Measurements from ENCODE around the gene IGFBP5. TPM values are rescaled to one million over a fixed set of nuclear protein-coding genes. Genes with fewer than 3 reads are reported as not detected.

The IGFBP5 gene
- total RNA-seq, 2 donors from 2014 or later: 44.6 to 68.2 TPM

DNA sequence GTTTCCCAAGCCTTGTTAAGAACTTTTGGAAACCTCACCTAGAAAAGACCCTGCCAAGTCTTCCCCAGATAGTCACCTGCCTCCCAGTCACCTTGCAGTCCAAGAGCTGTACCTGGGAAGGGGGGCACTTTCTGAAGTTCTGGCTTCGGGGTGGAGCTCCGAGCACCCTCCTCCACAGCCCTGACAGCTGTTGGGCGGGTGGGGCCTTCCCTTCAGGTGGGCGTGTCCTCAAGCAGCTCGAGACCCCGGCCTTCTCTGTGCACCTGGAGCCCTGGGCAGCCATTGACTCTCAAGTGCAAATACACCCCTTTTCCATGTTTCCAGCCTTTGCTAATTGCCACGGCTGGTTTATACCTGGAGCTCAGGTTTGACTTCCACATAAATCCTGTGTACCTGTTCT, 37.0 kb upstream of the IGFBP5 start:
- Histone ChIP-seq H3K4me3 (no peak overlapping the region), H3K36me3 (no peaks in the 10 kb centered on the region), H3K27ac (no peak overlapping the region), H3K9me3 (no peaks in the 10 kb centered on the region), H3K9ac (ENCODE audit: low read depth in 2 of 2, low read length in 2 of 2) (no peak overlapping the region), H3K4me1 (no peaks in the 10 kb centered on the region), H3K27me3 (no peaks in the 10 kb centered on the region)
- DNase-seq: no peak
- TF ChIP-seq, protein P1, sequence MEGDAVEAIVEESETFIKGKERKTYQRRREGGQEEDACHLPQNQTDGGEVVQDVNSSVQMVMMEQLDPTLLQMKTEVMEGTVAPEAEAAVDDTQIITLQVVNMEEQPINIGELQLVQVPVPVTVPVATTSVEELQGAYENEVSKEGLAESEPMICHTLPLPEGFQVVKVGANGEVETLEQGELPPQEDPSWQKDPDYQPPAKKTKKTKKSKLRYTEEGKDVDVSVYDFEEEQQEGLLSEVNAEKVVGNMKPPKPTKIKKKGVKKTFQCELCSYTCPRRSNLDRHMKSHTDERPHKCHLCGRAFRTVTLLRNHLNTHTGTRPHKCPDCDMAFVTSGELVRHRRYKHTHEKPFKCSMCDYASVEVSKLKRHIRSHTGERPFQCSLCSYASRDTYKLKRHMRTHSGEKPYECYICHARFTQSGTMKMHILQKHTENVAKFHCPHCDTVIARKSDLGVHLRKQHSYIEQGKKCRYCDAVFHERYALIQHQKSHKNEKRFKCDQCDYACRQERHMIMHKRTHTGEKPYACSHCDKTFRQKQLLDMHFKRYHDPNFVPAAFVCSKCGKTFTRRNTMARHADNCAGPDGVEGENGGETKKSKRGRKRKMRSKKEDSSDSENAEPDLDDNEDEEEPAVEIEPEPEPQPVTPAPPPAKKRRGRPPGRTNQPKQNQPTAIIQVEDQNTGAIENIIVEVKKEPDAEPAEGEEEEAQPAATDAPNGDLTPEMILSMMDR (IDR thresholded peaks at IDR 0.05): no peak
- intact Hi-C loops (cut with DNase I): no loop called here

DNA sequence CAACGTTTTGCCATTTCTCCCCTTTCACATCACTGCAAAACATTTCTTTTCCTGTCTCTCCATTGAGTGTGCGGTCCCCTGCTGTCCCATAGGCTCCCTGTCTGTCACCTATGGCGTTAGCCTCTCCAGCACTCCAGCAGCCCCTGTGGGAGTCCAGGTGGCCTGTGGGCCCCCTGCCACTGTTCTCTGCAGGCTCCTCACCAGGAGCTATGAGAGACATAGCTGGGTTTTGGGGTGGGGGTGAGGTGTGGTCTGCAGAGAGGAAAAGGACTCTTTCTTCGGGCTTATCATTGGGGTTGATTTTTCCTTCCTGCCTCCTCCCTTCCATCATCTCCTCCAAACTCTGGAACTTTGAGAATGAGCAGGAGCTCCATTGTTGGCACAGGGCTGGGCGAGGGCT, 36.1 kb upstream of the IGFBP5 start:
- Histone ChIP-seq H3K27me3 (no peaks in the 10 kb centered on the region), H3K9me3 (no peaks in the 10 kb centered on the region), H3K9ac (ENCODE audit: low read depth in 2 of 2, low read length in 2 of 2) (no peak overlapping the region), H3K4me3 (no peak overlapping the region), H3K4me1 (no peaks in the 10 kb centered on the region), H3K27ac (no peak overlapping the region), H3K36me3 (no peaks in the 10 kb centered on the region)
- DNase-seq: no peak
- TF ChIP-seq, protein P1 (IDR thresholded peaks at IDR 0.05): no peak
- intact Hi-C loops (cut with DNase I): no loop called here

DNA sequence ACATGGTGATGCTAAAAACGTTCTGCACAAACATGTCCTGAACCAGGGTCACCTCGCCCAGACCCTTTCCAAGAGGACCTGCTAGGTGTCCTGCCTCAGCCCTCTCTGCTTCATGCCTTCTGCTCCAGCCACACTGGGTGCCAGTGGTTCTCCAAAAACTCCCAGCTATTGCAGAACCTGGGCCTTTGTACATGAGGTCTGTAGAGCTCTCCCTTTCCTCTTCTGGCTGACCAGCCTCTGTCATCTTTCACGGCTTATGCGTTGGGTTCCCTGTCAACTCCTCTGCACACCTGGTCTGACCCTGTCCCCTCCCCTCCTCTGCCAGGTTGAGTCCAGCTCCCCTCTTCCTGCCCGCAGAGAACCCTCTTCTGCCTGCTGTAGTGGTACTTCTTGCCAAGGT, 35.5 kb upstream of the IGFBP5 start:
- Histone ChIP-seq H3K27ac (no peak overlapping the region), H3K9me3 (no peaks in the 10 kb centered on the region), H3K36me3 (no peaks in the 10 kb centered on the region), H3K4me3 (no peak overlapping the region), H3K27me3 (no peaks in the 10 kb centered on the region), H3K9ac (ENCODE audit: low read depth in 2 of 2, low read length in 2 of 2) (no peak overlapping the region), H3K4me1 (no peaks in the 10 kb centered on the region)
- TF ChIP-seq, protein P1 (IDR thresholded peaks at IDR 0.05): no peak
- no peak for DNase-seq
- intact Hi-C loops (cut with DNase I): no loop called here

DNA sequence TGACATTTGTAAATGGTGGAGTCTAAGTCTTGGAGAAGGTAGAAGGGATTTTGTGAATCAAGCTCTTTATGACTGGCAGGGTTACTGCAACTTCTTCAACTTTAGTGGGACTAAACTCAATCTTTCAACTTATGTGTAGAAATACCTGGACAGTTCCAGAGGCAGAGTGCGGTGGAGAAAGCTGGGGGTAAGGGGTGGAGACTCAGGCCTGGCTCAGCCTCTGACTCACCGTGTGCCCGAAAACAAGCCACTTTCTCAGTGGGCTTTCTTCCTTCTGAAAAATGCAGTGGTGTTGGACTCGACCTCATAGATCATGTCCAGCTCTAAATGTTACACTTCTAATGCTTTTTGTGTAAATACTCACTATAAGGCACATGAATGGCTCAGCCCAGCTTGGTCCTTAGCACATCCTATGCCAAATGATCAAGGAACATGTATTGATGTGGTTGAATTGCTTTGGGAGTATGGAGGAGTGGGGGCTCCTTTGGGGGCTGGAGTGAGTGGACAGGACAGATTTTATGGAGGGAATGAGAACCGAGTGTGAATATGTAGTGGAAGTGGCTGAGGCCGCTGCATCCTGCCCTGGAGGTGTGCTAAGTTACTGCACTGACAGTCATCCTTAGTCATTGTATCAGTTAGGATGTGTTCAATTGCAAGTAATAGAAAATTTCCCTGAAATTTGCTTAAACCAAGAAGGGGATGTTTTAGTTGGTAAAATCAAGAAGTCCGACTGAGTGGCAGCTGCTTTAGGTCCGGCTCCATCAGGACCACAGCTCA, 32.2 kb upstream of the IGFBP5 start:
- Histone ChIP-seq H3K9me3 (no peaks in the 10 kb centered on the region), H3K36me3 (no peaks in the 10 kb centered on the region), H3K4me3 (no peak overlapping the region), H3K4me1 (no peaks in the 10 kb centered on the region), H3K27ac (no peak overlapping the region), H3K27me3 (no peaks in the 10 kb centered on the region), H3K9ac (ENCODE audit: low read depth in 2 of 2, low read length in 2 of 2) (no peak overlapping the region)
- TF ChIP-seq, protein P1 (IDR thresholded peaks at IDR 0.05): no peak
- no peak for DNase-seq
- intact Hi-C loops (cut with DNase I): no loop called here

DNA sequence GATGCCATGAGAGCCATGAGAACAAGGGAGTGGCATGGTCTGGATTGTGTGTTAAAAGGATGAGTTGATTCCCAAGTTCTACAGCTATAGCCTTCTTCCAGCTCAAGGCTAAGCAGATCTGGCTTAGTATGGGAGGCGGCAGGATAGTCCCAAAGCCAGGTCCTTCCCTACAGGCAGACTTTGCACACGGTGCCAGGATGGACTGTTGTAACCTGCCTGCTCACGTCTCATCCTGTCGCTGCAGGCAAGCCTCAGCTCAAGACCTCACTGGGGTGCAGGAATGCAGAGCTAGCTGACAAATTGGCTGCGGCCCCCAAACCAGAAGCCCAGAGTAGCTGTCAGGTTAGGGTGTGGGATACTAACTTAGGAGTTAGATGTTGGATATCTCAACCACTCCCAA, 28.8 kb upstream of the IGFBP5 start:
- Histone ChIP-seq H3K9ac (ENCODE audit: low read depth in 2 of 2, low read length in 2 of 2) (no peak overlapping the region), H3K27me3 (no peaks in the 10 kb centered on the region), H3K4me3 (no peak overlapping the region), H3K27ac (no peak overlapping the region), H3K36me3 (no peaks in the 10 kb centered on the region), H3K9me3 (no peaks in the 10 kb centered on the region), H3K4me1 (no peaks in the 10 kb centered on the region)
- TF ChIP-seq, protein P1 (IDR thresholded peaks at IDR 0.05): no peak
- no peak for DNase-seq
- intact Hi-C loops (cut with DNase I): no loop called here
